ENCODE data around the gene NANP. TPM values are rescaled to one million over a fixed set of nuclear protein-coding genes. Genes with fewer than 3 reads are reported as not detected.
"Not testable (repeated sequence)": the region's sequence is repeated elsewhere in the genome, so short reads cannot be mapped to it uniquely, and the experiment has no call there.

The NANP gene
- 1.9 TPM for total RNA-seq

GRCh38 chr20:25623736-25624499 is at the start of gene NANP:
TSS of gene NANP (minus strand) at chr20:25624014. CDS start at chr20:25623948, 66 bp downstream.
- DNase-seq (ENCODE audit: low read depth in 2 of 3, low spot score in 2 of 3): peak; percentile 66 to 97 (median 94)

GRCh38 chr20:25672659-25673235 is 48.9 kb upstream of the NANP start:
- DNase-seq (ENCODE audit: low read depth in 2 of 3, low spot score in 2 of 3): no peak

- peak in 1 of 3 donors; percentile 6 for DNase-seq (ENCODE audit: low read depth in 2 of 3, low spot score in 2 of 3)
These were observed 46.1 kb upstream of the NANP start for GRCh38 chr20:25669826-25670422.

GRCh38 chr20:25668446-25668845 is 44.6 kb upstream of the NANP start:
- no peak for DNase-seq (ENCODE audit: low read depth in 2 of 3, low spot score in 2 of 3)

GRCh38 chr20:25659999-25660398 is 36.2 kb upstream of the NANP start:
- no peak for DNase-seq (ENCODE audit: low read depth in 2 of 3, low spot score in 2 of 3)

- no peak for DNase-seq (ENCODE audit: low read depth in 2 of 3, low spot score in 2 of 3)
These were observed 30.7 kb upstream of the NANP start for GRCh38 chr20:25654487-25654886.

- DNase-seq (ENCODE audit: low read depth in 2 of 3, low spot score in 2 of 3): not testable (repeated sequence)
These were observed 29.1 kb upstream of the NANP start for GRCh38 chr20:25652866-25653265.

- no peak for DNase-seq (ENCODE audit: low read depth in 2 of 3, low spot score in 2 of 3)
These were observed 21.0 kb upstream of the NANP start for GRCh38 chr20:25644814-25645213.

- DNase-seq (ENCODE audit: low read depth in 2 of 3, low spot score in 2 of 3): no peak
These were observed 19.9 kb upstream of the NANP start for GRCh38 chr20:25643716-25644115.

- DNase-seq (ENCODE audit: low read depth in 2 of 3, low spot score in 2 of 3): peak in 1 of 3 donors; percentile 5
These were observed 13.4 kb upstream of the NANP start for GRCh38 chr20:25637247-25637646.

- DNase-seq (ENCODE audit: low read depth in 2 of 3, low spot score in 2 of 3): no peak
These were observed 9.4 kb upstream of the NANP start for GRCh38 chr20:25632940-25633790.

- DNase-seq (ENCODE audit: low read depth in 2 of 3, low spot score in 2 of 3): not testable (repeated sequence)
These were observed 6.8 kb upstream of the NANP start for GRCh38 chr20:25630615-25631014.

- no peak for DNase-seq (ENCODE audit: low read depth in 2 of 3, low spot score in 2 of 3)
These were observed 6.1 kb upstream of the NANP start for GRCh38 chr20:25629816-25630499.

- no peak for DNase-seq (ENCODE audit: low read depth in 2 of 3, low spot score in 2 of 3)
These were observed 3.0 kb upstream of the NANP start for GRCh38 chr20:25626779-25627178.

- no peak for DNase-seq (ENCODE audit: low read depth in 2 of 3, low spot score in 2 of 3)
These were observed 706 bp upstream of the NANP start for GRCh38 chr20:25624500-25624939.

- DNase-seq (ENCODE audit: low read depth in 2 of 3, low spot score in 2 of 3): peak in 1 of 3 donors; percentile 24
These were observed 534 bp downstream of the NANP start for GRCh38 chr20:25623225-25623735.

GRCh38 chr20:25622450-25623224 is 1.2 kb downstream of the NANP start:
- peak in 1 of 3 donors; percentile 22 for DNase-seq (ENCODE audit: low read depth in 2 of 3, low spot score in 2 of 3)

- no peak for DNase-seq (ENCODE audit: low read depth in 2 of 3, low spot score in 2 of 3)
These were observed 1.8 kb downstream of the NANP start for GRCh38 chr20:25622049-25622448.

- no peak for DNase-seq (ENCODE audit: low read depth in 2 of 3, low spot score in 2 of 3)
These were observed 4.3 kb downstream of the NANP start for GRCh38 chr20:25619514-25619913.

Measured in hematopoietic multipotent progenitor cell (in vitro differentiated cells).